Measurements from ENCODE around the gene XPR1.
A peak's percentile ranks its signal among the peaks of the same experiment; 100 is the strongest.

The XPR1 gene

GRCh38 chr1:180881806-180882509 is 250.1 kb downstream of the XPR1 start:
- TF ChIP-seq, protein P1, sequence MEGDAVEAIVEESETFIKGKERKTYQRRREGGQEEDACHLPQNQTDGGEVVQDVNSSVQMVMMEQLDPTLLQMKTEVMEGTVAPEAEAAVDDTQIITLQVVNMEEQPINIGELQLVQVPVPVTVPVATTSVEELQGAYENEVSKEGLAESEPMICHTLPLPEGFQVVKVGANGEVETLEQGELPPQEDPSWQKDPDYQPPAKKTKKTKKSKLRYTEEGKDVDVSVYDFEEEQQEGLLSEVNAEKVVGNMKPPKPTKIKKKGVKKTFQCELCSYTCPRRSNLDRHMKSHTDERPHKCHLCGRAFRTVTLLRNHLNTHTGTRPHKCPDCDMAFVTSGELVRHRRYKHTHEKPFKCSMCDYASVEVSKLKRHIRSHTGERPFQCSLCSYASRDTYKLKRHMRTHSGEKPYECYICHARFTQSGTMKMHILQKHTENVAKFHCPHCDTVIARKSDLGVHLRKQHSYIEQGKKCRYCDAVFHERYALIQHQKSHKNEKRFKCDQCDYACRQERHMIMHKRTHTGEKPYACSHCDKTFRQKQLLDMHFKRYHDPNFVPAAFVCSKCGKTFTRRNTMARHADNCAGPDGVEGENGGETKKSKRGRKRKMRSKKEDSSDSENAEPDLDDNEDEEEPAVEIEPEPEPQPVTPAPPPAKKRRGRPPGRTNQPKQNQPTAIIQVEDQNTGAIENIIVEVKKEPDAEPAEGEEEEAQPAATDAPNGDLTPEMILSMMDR (IDR thresholded peaks at IDR 0.05; ENCODE audit: borderline replicate concordance, control extremely low read depth, extremely low read depth, insufficient read depth, missing control alignments), result peak; percentile 43
- DNase-seq (ENCODE audit: low spot score), result peak; percentile 67
- in situ Hi-C loops (cut with MboI; ENCODE audit: low sequenced_read_pairs, unreplicated experiment), result loop anchor here (5.0 to 25.0 kb wide), 2 partner anchors 260 to 530 kb away; no protein-coding TSS in a partner anchor

GRCh38 chr1:180884588-180885300 is 252.9 kb downstream of the XPR1 start:
- no peak for DNase-seq (ENCODE audit: low spot score)
- in situ Hi-C loops (cut with MboI; ENCODE audit: low sequenced_read_pairs, unreplicated experiment), result loop anchor here (5.0 to 25.0 kb wide), 2 partner anchors 258 to 528 kb away; no protein-coding TSS in a partner anchor
- TF ChIP-seq, protein P1 (IDR thresholded peaks at IDR 0.05; ENCODE audit: borderline replicate concordance, control extremely low read depth, extremely low read depth, insufficient read depth, missing control alignments), result no peak

DNA sequence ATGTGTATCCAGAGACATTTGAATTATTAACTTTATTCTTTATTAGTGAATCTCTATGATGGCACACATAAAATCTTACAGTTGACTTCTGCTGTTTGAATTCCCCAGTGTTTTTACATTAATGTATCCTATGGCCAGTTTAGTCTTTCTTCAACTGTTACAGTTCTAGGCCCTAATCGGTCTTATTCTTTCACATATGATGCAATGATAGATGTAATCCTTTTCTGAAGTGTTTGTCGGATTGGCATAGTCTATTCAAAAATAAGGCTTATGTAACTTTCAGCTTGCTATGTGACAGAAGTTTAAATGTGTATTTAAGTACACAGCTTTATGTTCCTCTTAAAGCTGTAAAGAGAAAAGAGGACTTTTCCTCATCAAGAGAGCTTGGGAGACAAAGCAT is 254.5 kb downstream of the XPR1 start:
- DNase-seq (ENCODE audit: low spot score), result no peak
- in situ Hi-C loops (cut with MboI; ENCODE audit: low sequenced_read_pairs, unreplicated experiment), result loop anchor here (25.0 kb wide), 1 partner anchor 526 kb away; no protein-coding TSS in a partner anchor
- TF ChIP-seq, protein P1 (IDR thresholded peaks at IDR 0.05; ENCODE audit: borderline replicate concordance, control extremely low read depth, extremely low read depth, insufficient read depth, missing control alignments), result no peak

DNA sequence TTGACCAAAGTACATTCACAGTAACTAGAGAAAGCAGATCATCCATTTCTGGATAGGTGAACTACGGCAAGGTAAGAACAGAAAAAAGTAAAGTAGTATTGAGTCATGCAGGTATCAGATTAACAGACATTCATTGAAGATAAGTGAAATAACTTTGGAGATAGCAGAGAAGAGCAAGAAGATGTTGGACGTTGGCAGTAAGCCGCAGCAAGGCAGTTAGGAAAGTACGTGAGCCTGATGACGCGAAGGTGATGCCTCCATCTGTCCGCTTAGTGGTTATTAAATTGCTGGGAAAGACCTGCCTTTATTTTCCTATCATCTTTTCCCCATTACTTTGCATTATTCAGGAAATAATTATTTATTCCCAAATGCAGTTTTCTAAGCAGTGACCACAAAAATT is 256.0 kb downstream of the XPR1 start:
- no peak for DNase-seq (ENCODE audit: low spot score)
- TF ChIP-seq, protein P1 (IDR thresholded peaks at IDR 0.05; ENCODE audit: borderline replicate concordance, control extremely low read depth, extremely low read depth, insufficient read depth, missing control alignments), result no peak
- in situ Hi-C loops (cut with MboI; ENCODE audit: low sequenced_read_pairs, unreplicated experiment), result loop anchor here (25.0 kb wide), 1 partner anchor 524 kb away; no protein-coding TSS in a partner anchor

- TF ChIP-seq, protein P1 (IDR thresholded peaks at IDR 0.05; ENCODE audit: borderline replicate concordance, control extremely low read depth, extremely low read depth, insufficient read depth, missing control alignments), result no peak
- in situ Hi-C loops (cut with MboI; ENCODE audit: low sequenced_read_pairs, unreplicated experiment), result loop anchor here (25.0 kb wide), 1 partner anchor 523 kb away; no protein-coding TSS in a partner anchor
- no peak for DNase-seq (ENCODE audit: low spot score)
These were observed 257.0 kb downstream of the XPR1 start for GRCh38 chr1:180888870-180889269.

DNA sequence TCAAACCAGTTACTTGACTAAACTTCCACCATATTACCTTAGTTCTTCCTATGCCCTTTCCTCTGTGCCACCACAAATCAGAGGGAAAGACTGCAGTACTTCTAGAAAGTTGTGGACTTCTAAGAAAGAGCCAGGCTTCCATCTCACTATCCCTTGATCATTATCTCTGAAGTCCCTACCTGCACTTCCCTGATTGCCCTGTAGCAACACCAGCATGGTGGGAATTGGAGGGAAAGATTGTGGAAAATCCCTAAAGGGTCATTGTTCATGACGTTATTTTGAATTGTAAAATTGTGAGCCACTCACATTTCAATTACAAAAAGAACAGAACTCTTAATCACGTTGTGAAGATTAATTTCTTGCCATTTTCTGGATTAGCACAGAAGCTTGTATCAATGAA is 257.5 kb downstream of the XPR1 start:
- in situ Hi-C loops (cut with MboI; ENCODE audit: low sequenced_read_pairs, unreplicated experiment), result loop anchor here (25.0 kb wide), 1 partner anchor 523 kb away; no protein-coding TSS in a partner anchor
- TF ChIP-seq, protein P1 (IDR thresholded peaks at IDR 0.05; ENCODE audit: borderline replicate concordance, control extremely low read depth, extremely low read depth, insufficient read depth, missing control alignments), result no peak
- DNase-seq (ENCODE audit: low spot score), result no peak
